CD4-positive, alpha-beta memory T cell (primary cell): ENCODE results near the gene PLCG2. TPM values are rescaled to one million over a fixed set of nuclear protein-coding genes. Genes with fewer than 3 reads are reported as not detected.

Source experiments
- CTCF ChIA-PET: fragments of 350-600 bp; sonication (Branson Sonifier 250); formaldehyde crosslinking; loops from one replicate; lab custom pipeline; 2021; ENCODE audit warnings: inconsistent platforms; ENCODE audit not compliant: partially characterized antibody; lab: Charles Lee
- POLR2A ChIA-PET: fragments of 350-600 bp; sonication (Branson Sonifier 250); formaldehyde crosslinking; loops from one replicate; lab custom pipeline; 2021; ENCODE audit not compliant: partially characterized antibody; lab: Charles Lee
- DNase-seq, 5 donors: peaks; one replicate each; pipeline versions ENCODE4 v3.0.0 to v3.0.0-alpha.2; 2020 to 2022; ENCODE audit warnings: mixed read lengths in 1 of 5
- H3K27ac ChIP-seq: one replicate; pipeline ENCODE4 v1.7.0; 2013; ENCODE audit warnings: low read depth, low read length
- H3K27me3 ChIP-seq: 2 replicates; pipeline ENCODE4 v1.7.0; 2013; ENCODE audit warnings: mild to moderate bottlenecking, low read length, moderate library complexity; ENCODE audit not compliant: insufficient read depth
- H3K36me3 ChIP-seq: 2 replicates; pipeline ENCODE4 v1.7.0; 2013; ENCODE audit warnings: mild to moderate bottlenecking, low read length, moderate library complexity; ENCODE audit not compliant: insufficient read depth
- H3K4me1 ChIP-seq: 2 replicates; pipeline ENCODE4 v1.7.0; 2013; ENCODE audit warnings: mild to moderate bottlenecking, low read length, moderate library complexity; ENCODE audit not compliant: insufficient read depth
- H3K4me3 ChIP-seq, 2 donors: one replicate each; pipeline ENCODE4 v1.7.0; 2013; ENCODE audit warnings: low read length in 2 of 2, mild to moderate bottlenecking in 1 of 2
- H3K9me3 ChIP-seq, 2 donors: one replicate each; pipeline ENCODE4 v1.7.0; 2013; ENCODE audit warnings: low read length in 2 of 2, control low read depth in 1 of 2; ENCODE audit not compliant: control insufficient read depth in 1 of 2
- H3K27ac Mint-ChIP-seq, 7 donors: one replicate each; pipeline ENCODE4 v1.8.0; 2020 to 2021; ENCODE audit warnings: mixed read lengths in 7 of 7, mild to moderate bottlenecking in 6 of 7, inconsistent platforms in 3 of 7, moderate library complexity in 3 of 7
- H3K27me3 Mint-ChIP-seq, 2 donors: one replicate each; pipeline ENCODE4 v1.8.0; 2020 to 2021; ENCODE audit warnings: mixed read lengths in 2 of 2
- H3K36me3 Mint-ChIP-seq, 2 donors: one replicate each; pipeline ENCODE4 v1.8.0; 2020 to 2021; ENCODE audit warnings: mixed read lengths in 2 of 2, inconsistent platforms in 1 of 2, mild to moderate bottlenecking in 1 of 2
- H3K4me1 Mint-ChIP-seq, 4 donors: one replicate each; pipeline ENCODE4 v1.8.0; 2020 to 2021; ENCODE audit warnings: mixed read lengths in 4 of 4, mild to moderate bottlenecking in 1 of 4
- H3K4me3 Mint-ChIP-seq, 8 donors: one replicate each; pipeline ENCODE4 v1.8.0; 2020 to 2021; ENCODE audit warnings: mixed read lengths in 8 of 8, mild to moderate bottlenecking in 7 of 8, moderate library complexity in 6 of 8, inconsistent platforms in 3 of 8
- H3K9me3 Mint-ChIP-seq, 8 donors: one replicate each; pipeline ENCODE4 v1.8.0; 2020 to 2021; ENCODE audit warnings: mixed read lengths in 8 of 8, mild to moderate bottlenecking in 5 of 8, inconsistent platforms in 3 of 8, moderate library complexity in 1 of 8
- intact Hi-C: fragments of 100-400 bp; cut with micrococcal nuclease; formaldehyde crosslinking; loops from one replicate; pipeline ENCODE4 v1.15.1; 2023
- polyA plus RNA-seq, 2 donors: library from polyadenylated mRNA; unstranded; fragments of 300-500 nt; fragmentation: Illumina TruSeq; gene quantifications; one replicate each; pipeline ENCODE4 v1.2.3, GENCODE V29; 2021
- total RNA-seq, 2 experiments: library from RNA; stranded (reverse); gene quantifications; one replicate each; pipeline ENCODE4 v1.2.3, GENCODE V29; 2021

The PLCG2 gene
- total and polyA plus RNA-seq, 4 experiments from 2014 or later: 0.63 to 2.4 (median 2.1) TPM

DNA sequence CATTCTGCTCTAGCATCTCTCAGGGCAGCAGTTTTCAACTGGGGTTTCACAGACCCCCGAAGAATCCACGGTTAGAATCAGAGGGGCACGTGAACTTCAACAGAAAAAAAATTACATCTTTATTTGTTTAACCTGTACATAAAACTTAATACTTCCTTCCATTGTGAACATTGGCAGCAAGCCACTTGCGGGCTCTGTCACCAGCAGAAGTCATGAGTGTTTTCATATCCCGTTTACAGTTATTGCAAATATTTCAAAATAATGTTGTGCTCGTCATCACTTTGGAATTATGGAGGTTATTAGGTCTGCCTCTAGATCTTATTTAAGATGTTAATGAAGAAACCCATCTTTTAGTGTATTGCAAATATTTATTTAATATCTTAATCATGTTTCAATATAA lies 122.4 kb downstream of the PLCG2 start:
- Histone ChIP-seq H3K36me3 (no peaks in the 10 kb centered on the region), H3K4me1 (no peaks in the 10 kb centered on the region), H3K27ac (no peak overlapping the region), H3K4me3 (no peak overlapping the region), H3K9me3 (no peaks in the 10 kb centered on the region), H3K27me3 (no peaks in the 10 kb centered on the region)
- Mint-ChIP-seq H3K27ac (no peak overlapping the region), H3K36me3 (no peaks in the 10 kb centered on the region), H3K4me1 (no peaks in the 10 kb centered on the region), H3K27me3 (no peaks in the 10 kb centered on the region), H3K4me3 (no peak overlapping the region), H3K9me3 (peaks cover 0 to 4% (median under 1%) of the 10 kb centered on the region in 8 donors)
- ChIA-PET CTCF (interaction anchor here (0.6 to 4.3 kb wide), 3 partner anchors 8 to 16 kb away, joined by 3 to 18 read pairs (median 6); no protein-coding TSS in a partner anchor), POLR2A (no interaction called here)
- intact Hi-C loops: no loop called here
- no peak for DNase-seq

GRCh38 chr16:81902025-81902424 lies 122.9 kb downstream of the PLCG2 start:
- no peak for DNase-seq
- CTCF ChIA-PET: interaction anchor here (1.8 to 4.3 kb wide), 2 partner anchors 9 to 13 kb away, joined by 6 to 18 read pairs; no protein-coding TSS in a partner anchor
- POLR2A ChIA-PET: no interaction called here
- Mint-ChIP-seq H3K27ac (no peak overlapping the region), H3K36me3 (no peaks in the 10 kb centered on the region), H3K27me3 (no peaks in the 10 kb centered on the region), H3K4me3 (no peak overlapping the region), H3K4me1 (no peaks in the 10 kb centered on the region), H3K9me3 (peaks cover 0 to 4% (median under 1%) of the 10 kb centered on the region in 8 donors)
- intact Hi-C loops: no loop called here
- Histone ChIP-seq H3K4me3 (no peak overlapping the region), H3K9me3 (no peaks in the 10 kb centered on the region), H3K27me3 (no peaks in the 10 kb centered on the region), H3K4me1 (no peaks in the 10 kb centered on the region), H3K27ac (no peak overlapping the region), H3K36me3 (no peaks in the 10 kb centered on the region)

DNA sequence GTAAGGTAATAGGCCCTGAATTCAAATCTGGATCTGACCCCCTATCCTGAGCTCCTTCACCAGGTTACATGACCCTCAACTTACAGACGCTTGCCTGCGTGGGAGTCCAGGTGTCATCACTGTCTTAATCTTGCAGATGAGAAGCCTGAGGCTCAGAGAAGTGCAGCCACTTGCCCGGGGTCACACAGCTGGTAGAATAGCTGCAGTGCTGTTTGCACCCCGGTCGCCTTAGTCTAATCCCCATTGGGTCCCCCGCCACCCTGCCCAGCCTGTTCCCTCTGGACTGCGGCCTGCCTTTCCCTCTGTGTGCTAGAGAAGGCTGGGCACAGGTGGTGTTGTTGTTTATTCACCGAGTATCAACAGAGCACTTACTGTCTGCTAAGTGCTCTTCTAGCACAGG lies 125.2 kb downstream of the PLCG2 start:
- Mint-ChIP-seq H3K4me3 (no peak overlapping the region), H3K27ac (no peak overlapping the region), H3K36me3 (no peaks in the 10 kb centered on the region), H3K4me1 (no peaks in the 10 kb centered on the region), H3K9me3 (peaks cover 0 to 4% (median under 1%) of the 10 kb centered on the region in 8 donors), H3K27me3 (no peaks in the 10 kb centered on the region)
- Histone ChIP-seq H3K27me3 (no peaks in the 10 kb centered on the region), H3K4me3 (no peak overlapping the region), H3K36me3 (no peaks in the 10 kb centered on the region), H3K4me1 (no peaks in the 10 kb centered on the region), H3K27ac (no peak overlapping the region), H3K9me3 (no peaks in the 10 kb centered on the region)
- no peak for DNase-seq
- ChIA-PET POLR2A (no interaction called here), CTCF (interaction anchor here (1.6 to 4.3 kb wide), 2 partner anchors 11 to 15 kb away, joined by 4 to 18 read pairs; no protein-coding TSS in a partner anchor)
- intact Hi-C loops: no loop called here

GRCh38 chr16:81905277-81905676 lies 126.2 kb downstream of the PLCG2 start:
- Mint-ChIP-seq H3K4me3 (no peak overlapping the region), H3K27ac (no peak overlapping the region), H3K27me3 (no peaks in the 10 kb centered on the region), H3K9me3 (peaks cover 0 to 4% (median under 1%) of the 10 kb centered on the region in 8 donors), H3K36me3 (no peaks in the 10 kb centered on the region), H3K4me1 (no peaks in the 10 kb centered on the region)
- Histone ChIP-seq H3K4me1 (no peaks in the 10 kb centered on the region), H3K27ac (no peak overlapping the region), H3K36me3 (no peaks in the 10 kb centered on the region), H3K4me3 (no peak overlapping the region), H3K27me3 (no peaks in the 10 kb centered on the region), H3K9me3 (no peaks in the 10 kb centered on the region)
- ChIA-PET POLR2A (no interaction called here), CTCF (interaction anchor here (1.6 kb wide), 1 partner anchor 16 kb away, joined by 4 read pairs; no protein-coding TSS in a partner anchor)
- DNase-seq: no peak
- intact Hi-C loops: no loop called here

- no peak overlapping the region for H3K4me3 Mint-ChIP-seq
- Histone ChIP-seq H3K4me1 (no peaks in the 10 kb centered on the region), H3K27ac (no peak overlapping the region), H3K36me3 (no peaks in the 10 kb centered on the region), H3K9me3 (no peaks in the 10 kb centered on the region), H3K27me3 (no peaks in the 10 kb centered on the region), H3K4me3 (no peak overlapping the region)
- H3K9me3 Mint-ChIP-seq: peaks cover 0 to 4% (median 0%) of the 10 kb centered on the region in 8 donors
- H3K4me1 Mint-ChIP-seq: no peaks in the 10 kb centered on the region
- CTCF ChIA-PET: no interaction called here
- intact Hi-C loops: no loop called here
- no peak overlapping the region for H3K27ac Mint-ChIP-seq
- no peaks in the 10 kb centered on the region for H3K36me3 Mint-ChIP-seq
- POLR2A ChIA-PET: no interaction called here
- DNase-seq: no peak
- H3K27me3 Mint-ChIP-seq: no peaks in the 10 kb centered on the region
Observed at GRCh38 chr16:81907681-81908080, 128.6 kb downstream of the PLCG2 start.

DNA sequence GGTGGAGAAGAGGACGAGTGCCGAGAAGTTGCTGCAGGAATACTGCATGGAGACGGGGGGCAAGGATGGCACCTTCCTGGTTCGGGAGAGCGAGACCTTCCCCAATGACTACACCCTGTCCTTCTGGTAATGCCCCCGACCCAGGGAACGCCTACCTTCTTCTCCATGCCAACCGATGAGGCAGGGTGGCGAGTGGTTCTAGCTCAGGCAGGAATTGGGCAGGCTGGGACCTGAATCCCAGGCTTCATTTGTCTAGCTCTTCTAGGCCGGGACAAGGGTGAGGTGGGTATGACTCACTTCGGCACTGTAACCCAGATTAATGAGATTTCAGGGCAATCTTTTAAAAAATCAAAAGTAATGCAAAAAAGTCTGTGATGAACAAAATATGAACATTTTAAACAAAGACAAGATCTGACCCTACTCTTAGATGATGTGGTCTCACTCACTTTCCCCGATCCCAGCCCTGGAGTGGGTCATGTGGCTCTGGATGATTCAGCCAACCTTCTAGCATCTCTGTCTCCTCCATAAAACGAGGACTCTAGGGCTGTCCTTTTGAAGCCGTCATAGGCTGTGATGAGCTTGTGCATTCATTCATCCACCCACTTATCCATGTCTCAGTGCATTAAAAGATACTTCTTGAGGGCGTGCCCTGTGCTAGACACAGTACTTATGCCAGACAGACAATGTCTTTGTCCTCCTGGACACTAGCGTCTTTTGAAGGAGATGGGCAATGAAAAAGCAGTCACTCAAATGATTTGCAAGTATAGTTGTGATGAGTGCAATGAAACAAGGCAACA lies 129.6 kb downstream of the PLCG2 start:
- Histone ChIP-seq H3K9me3 (no peaks in the 10 kb centered on the region), H3K27me3 (no peaks in the 10 kb centered on the region), H3K27ac (no peak overlapping the region), H3K36me3 (no peaks in the 10 kb centered on the region), H3K4me1 (no peaks in the 10 kb centered on the region), H3K4me3 (no peak overlapping the region)
- peaks cover 0 to 4% (median 0%) of the 10 kb centered on the region in 8 donors for H3K9me3 Mint-ChIP-seq
- DNase-seq: no peak
- no peak overlapping the region for H3K4me3 Mint-ChIP-seq
- H3K27me3 Mint-ChIP-seq: no peaks in the 10 kb centered on the region
- intact Hi-C loops: no loop called here
- ChIA-PET POLR2A (no interaction called here), CTCF (interaction anchor here (1.5 kb wide), 1 partner anchor 19 kb away, joined by 3 read pairs; no protein-coding TSS in a partner anchor)
- H3K4me1 Mint-ChIP-seq: no peaks in the 10 kb centered on the region
- no peaks in the 10 kb centered on the region for H3K36me3 Mint-ChIP-seq
- peak overlapping the region in 1 of 7 donors; percentile 46 for H3K27ac Mint-ChIP-seq

- Mint-ChIP-seq H3K27ac (no peak overlapping the region), H3K36me3 (no peaks in the 10 kb centered on the region), H3K9me3 (no peaks in the 10 kb centered on the region), H3K27me3 (no peaks in the 10 kb centered on the region), H3K4me1 (no peaks in the 10 kb centered on the region), H3K4me3 (no peak overlapping the region)
- no peaks in the 10 kb centered on the region for H3K36me3 ChIP-seq
- no peaks in the 10 kb centered on the region for H3K4me1 ChIP-seq
- no peak overlapping the region for H3K4me3 ChIP-seq
- DNase-seq: no peak
- POLR2A ChIA-PET: no interaction called here
- no peak overlapping the region for H3K27ac ChIP-seq
- no peaks in the 10 kb centered on the region for H3K9me3 ChIP-seq
- intact Hi-C loops: no loop called here
- no peaks in the 10 kb centered on the region for H3K27me3 ChIP-seq
- CTCF ChIA-PET: no interaction called here
Observed at GRCh38 chr16:81910366-81910885, 131.3 kb downstream of the PLCG2 start.
